Astrocyte of the cerebellum (primary cell): ENCODE measurements around the gene DLG2.

ENCODE experiments used
- DNase-seq: peaks from one replicate; pipeline ENCODE4 v3.0.0-alpha.2; 2011; ENCODE audit warnings: low read depth
- H3K4me3 ChIP-seq: 2 replicates; pipeline ENCODE4 v1.5.1; 2011; ENCODE audit warnings: mild to moderate bottlenecking, low read depth, low read length, moderate library complexity
- in situ Hi-C: cut with HindIII; loops from 2 replicates; pipeline ENCODE4 v1.10.0; 2017; ENCODE audit warnings: low sequenced_read_pairs
- TF ChIP-seq, protein P1 (sequence below): IDR thresholded peaks from 2 replicates; pipeline ENCODE4 v1.5.1; 2012; ENCODE audit warnings: low read length, low read depth, moderate library complexity, mild to moderate bottlenecking; ENCODE audit errors: missing control alignments

Gene DLG2

DNA sequence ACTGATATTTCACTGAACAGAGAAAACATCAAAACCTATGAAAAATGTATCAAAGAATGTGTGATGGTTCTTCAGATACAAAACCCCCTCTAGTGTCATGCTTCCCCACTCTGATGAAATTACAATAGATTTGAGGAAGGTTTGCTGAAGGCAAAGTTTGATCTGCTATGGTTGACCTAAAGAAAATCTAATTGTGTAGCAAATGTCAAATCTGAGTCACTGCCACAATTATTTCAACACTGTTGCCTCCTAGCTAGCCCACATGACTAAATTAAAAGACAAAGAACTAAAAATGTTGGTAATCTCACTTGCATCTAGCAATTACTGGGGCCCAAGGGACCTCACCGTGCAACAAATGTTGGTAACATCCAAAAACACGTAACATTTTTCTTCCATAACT, 728.0 kb downstream of the DLG2 start:
- no peak for DNase-seq
- TF ChIP-seq, protein P1, sequence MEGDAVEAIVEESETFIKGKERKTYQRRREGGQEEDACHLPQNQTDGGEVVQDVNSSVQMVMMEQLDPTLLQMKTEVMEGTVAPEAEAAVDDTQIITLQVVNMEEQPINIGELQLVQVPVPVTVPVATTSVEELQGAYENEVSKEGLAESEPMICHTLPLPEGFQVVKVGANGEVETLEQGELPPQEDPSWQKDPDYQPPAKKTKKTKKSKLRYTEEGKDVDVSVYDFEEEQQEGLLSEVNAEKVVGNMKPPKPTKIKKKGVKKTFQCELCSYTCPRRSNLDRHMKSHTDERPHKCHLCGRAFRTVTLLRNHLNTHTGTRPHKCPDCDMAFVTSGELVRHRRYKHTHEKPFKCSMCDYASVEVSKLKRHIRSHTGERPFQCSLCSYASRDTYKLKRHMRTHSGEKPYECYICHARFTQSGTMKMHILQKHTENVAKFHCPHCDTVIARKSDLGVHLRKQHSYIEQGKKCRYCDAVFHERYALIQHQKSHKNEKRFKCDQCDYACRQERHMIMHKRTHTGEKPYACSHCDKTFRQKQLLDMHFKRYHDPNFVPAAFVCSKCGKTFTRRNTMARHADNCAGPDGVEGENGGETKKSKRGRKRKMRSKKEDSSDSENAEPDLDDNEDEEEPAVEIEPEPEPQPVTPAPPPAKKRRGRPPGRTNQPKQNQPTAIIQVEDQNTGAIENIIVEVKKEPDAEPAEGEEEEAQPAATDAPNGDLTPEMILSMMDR = no peak
- in situ Hi-C loops = no loop called here
- no peak overlapping the region for H3K4me3 ChIP-seq

DNA sequence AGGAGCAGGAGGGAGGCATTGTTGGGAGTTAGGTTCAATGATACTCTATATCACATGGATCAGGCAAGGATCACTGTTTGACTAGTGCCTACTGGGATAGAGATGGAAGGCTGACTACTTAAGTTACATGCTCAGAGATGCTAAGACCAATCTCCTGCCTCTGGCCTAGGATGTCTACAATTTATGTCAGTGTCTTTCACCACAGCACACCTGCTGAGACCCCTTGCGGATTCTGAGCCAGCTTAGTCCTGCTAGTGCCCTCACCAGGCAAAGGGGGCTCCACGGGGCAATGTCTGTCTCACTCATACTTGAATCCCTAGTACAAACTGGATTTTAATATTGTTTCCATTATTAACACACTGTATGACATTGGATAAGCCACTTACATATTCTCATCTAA, 732.5 kb downstream of the DLG2 start:
- DNase-seq = no peak
- TF ChIP-seq, protein P1 = no peak
- H3K4me3 ChIP-seq = no peak overlapping the region
- in situ Hi-C loops = no loop called here

DNA sequence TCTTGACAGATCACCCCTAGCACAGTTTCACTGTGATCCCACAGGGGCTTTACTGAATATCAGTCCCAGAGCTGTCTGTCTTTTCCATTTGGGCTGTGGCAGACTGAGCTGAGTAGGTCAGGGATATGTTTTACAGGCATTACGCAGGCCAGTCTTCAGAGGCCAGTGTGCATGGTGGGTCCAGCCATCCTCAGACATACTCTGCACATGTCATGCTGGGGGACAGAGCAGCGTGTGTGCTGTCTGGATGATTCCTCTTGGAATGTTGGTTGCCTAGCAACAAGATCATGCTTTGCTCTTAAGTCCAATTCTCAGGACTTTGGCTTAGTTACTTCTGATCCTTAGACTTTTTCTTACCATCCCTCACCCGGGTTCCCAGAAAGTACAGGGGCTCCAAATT, 736.5 kb downstream of the DLG2 start:
- in situ Hi-C loops = no loop called here
- no peak for DNase-seq
- H3K4me3 ChIP-seq = no peak overlapping the region
- TF ChIP-seq, protein P1 = no peak

DNA sequence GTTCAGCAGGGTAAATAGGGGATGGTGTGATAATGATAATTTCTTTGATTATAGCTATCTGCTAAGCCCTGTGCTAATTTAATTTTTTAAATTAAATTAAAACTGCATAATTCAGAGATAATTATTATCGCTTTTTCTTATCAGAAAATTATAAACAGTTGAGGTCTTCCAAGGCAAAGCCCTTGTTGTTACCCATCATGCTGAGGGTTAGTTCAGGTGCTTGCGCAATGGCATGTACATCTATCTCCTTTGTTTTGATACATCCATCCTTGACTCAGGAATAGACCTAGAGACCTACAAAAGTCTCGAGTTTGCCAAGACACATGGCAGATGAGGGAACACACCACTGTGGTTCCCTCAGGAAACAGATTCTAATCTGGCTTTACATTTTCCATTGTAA, 737.6 kb downstream of the DLG2 start:
- TF ChIP-seq, protein P1 = no peak
- no peak overlapping the region for H3K4me3 ChIP-seq
- DNase-seq = no peak
- in situ Hi-C loops = no loop called here

DNA sequence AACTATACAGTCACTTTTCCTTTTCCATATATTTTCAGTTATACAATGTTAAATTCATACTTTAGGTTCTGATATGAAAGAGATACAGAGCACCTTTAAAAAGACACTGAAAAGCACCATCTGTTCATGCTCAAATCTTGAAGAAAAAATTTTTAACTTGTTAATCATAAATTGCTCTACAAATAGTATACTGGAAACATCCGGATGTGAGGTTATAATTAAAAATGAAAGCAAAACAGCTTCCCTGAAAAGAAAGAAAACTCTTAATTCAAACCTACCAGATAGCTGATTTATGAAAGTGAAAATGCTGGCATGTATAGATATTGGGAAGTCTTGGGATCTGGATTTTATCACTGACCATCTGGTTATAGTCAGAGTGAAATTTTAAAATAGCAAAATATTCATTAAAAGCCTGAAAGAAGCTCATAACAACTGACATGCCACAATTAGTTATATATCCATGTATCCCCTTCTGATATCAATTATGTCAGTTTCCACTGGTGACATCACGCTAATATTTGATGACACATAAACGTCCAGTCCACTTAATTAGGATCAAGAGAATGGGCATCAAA, 740.0 kb downstream of the DLG2 start:
- DNase-seq = no peak
- no peak overlapping the region for H3K4me3 ChIP-seq
- TF ChIP-seq, protein P1 = no peak
- in situ Hi-C loops = no loop called here

DNA sequence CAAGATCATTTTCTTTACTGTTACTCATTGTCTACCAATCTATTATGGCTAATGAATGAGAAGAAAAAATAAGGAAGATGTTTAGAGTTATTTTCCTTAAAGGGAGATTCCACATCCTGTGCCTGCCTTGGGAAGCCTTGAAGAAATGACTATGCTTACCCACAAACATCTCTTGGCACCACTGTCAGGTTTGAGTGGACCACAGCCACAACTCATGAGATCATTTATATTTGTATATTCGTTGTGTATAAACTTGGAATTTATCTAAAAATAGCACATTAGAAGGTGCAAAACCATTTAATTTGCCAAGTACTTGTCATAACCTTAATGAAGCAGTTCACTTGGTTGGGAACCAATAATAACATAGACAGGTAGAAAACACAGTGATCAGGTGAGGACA, 740.8 kb downstream of the DLG2 start:
- TF ChIP-seq, protein P1 = no peak
- in situ Hi-C loops = no loop called here

More for the DNA sequence above, 740.8 kb downstream of the DLG2 start:
- DNase-seq = peak; percentile 20
- no peak overlapping the region for H3K4me3 ChIP-seq
